NCI-H2196 treated with DMSO at 0.1 percent for 48 hours (cell line): ENCODE data around the gene WDR26.
"Not testable (repeated sequence)": the region's sequence is repeated elsewhere in the genome, so short reads cannot be mapped to it uniquely, and the experiment has no call there.

Source experiments
- DNase-seq: peaks from one replicate; lab custom pipeline; 2025; ENCODE audit not compliant: unreplicated experiment; lab: John Stamatoyannopoulos, UW

WDR26 gene

DNA sequence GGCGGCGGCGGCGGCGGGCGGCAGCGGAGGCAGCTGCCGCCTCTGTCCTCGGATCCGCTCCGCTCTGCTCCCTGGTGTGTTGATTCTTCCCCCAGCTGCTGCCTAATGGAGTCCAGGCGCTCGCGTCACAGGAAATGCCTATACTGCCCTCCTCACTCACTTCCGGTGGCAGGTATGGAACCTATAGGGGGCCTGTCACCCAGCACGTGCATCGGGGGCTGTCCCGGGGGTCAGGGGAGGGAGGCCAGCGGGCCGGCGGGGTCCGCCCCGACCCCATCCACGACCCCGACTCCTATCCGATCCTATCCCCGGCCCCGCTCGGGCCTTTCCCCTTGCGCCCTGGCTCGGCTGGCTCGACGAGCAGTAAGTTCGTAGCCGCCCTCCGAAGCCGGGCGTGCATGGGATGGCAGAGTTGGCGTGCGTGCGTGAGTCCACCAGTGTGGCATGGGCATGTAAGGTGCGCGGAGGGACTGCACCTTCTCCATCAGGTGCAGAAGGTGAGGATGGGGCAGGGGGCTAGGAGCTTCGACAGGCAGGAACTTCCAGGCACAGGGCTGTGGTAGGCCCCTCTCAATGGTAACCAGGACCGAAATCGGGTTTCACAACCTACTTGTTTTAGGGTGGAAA is at the start of gene WDR26:
Gene WDR26, minus strand, starts transcription at position 107 of the 627 bp plus-strand sequence.
- peak; percentile 59 for DNase-seq

DNA sequence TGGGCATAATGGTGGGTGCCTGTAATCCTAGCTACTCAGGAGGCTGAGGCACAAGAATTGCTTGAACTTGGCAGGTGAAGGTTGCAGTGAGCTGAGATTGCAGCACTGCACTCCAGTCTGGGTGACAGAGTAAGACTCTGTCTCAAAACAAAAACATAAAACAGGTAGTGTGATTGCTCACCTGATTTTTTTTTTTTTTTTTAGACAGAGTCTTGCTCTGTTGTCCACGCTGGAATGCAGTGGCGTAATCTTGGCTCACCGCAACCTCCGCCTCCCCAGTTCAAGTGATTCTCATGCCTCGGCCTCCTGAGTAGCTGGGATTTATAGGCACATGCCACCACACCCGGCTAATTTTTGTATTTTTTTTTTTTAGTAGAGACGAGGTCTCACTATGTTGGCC is 48.6 kb upstream of the WDR26 start:
- DNase-seq, result not testable (repeated sequence)

GRCh38 chr1:224482619-224483018 is 48.0 kb upstream of the WDR26 start:
- DNase-seq, result no peak

DNA sequence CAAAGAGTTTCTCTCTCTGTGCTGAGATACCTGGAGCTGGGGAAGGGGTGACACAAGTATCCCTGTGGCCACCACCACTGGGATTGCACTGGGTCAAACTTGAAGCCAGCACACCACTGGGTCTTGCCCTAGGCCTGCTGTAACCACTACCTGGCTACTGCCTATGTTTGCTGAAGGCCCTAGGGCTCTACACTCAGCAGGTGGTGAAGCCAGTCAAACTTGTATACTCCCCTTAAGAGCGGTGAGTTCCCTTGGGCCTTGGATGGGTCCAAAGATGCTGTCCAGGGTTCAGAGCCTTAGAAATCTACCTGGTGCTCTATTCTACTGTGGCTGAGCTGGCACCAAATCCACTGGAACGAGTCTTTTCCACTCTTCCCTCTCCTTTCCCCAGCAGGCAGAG is 47.0 kb upstream of the WDR26 start:
- no peak for DNase-seq

GRCh38 chr1:224480888-224481459 is 46.4 kb upstream of the WDR26 start:
- DNase-seq, result not testable (repeated sequence)

- not testable (repeated sequence) for DNase-seq
Observed at GRCh38 chr1:224480200-224480599, 45.6 kb upstream of the WDR26 start.

GRCh38 chr1:224472806-224473205 is 38.2 kb upstream of the WDR26 start:
- no peak for DNase-seq

GRCh38 chr1:224466154-224466553 is 31.6 kb upstream of the WDR26 start:
- no peak for DNase-seq

GRCh38 chr1:224459966-224460365 is 25.4 kb upstream of the WDR26 start:
- DNase-seq, result no peak

DNA sequence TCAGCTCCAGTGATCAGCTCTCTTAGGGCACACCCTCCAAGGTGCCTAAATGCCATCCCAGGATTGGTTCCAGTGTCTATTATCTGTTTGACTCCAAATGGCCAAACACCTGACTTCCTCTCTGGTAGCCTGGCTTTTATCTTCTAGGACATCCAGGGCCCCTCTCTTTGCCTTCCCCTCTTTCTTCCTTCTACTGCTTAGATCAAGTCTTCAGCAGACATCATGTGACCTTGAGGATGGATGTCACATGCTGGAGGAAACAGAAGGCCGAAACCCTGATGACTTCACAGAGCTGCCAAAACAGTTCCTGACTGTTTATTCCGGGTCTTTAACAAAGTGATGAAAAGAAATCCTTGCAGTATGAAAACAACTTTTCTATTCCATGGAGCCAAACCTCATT is 24.4 kb upstream of the WDR26 start:
- DNase-seq, result no peak

DNA sequence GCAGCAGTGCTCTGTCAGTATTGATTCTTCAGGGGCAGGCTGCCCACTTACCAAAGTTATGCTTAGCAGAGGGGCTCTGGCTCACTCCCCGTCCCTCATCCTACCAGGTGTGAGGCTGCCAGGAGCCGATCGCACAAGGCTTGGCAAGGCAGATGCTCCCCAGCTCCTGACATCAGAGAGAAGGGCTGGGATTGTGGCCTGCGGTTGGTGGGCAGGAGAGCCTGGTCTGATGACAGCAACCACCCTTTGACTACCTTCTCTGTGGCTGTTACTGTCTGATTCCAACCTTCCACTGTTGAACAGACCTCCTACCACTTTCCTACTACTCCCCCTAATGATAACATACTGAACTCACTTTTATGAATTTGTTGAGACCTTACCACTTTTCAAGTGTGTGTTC is 23.7 kb upstream of the WDR26 start:
- DNase-seq, result no peak

DNA sequence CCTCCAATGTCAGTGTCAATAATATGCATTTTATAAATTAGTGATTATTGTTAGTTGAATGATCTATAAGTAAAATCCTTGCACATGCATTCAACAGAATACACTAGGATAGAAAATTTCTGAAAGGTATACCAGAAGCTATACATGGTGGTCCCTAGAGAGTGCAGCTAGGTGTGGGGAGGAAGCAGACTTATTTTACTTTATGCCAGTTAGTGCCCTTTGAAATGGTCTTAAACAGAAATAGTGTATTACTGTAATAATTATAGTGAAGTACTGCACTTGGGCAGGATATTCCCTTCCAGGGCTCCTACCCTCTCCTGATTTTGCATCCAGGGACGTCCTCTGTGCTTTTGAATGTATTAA is 23.2 kb upstream of the WDR26 start:
- no peak for DNase-seq

DNA sequence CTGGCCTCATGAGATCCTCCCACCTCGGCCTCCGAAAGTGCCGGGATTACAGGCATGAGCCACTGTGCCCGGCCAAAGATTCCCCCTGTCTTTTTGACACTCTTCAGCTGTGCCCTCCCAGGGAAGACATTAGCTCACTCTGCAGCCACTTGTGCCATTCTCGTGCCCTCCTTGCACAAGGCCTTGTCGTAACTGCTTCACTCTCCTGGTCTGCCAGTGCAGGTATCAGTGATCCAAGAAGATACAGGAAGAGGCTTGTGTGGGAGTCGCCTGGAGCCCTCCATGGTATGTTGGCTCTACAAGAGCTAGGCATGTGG is 22.0 kb upstream of the WDR26 start:
- no peak for DNase-seq

GRCh38 chr1:224454402-224455055 is 19.9 kb upstream of the WDR26 start:
- no peak for DNase-seq

GRCh38 chr1:224450561-224451350 is 16.2 kb upstream of the WDR26 start:
- no peak for DNase-seq

DNA sequence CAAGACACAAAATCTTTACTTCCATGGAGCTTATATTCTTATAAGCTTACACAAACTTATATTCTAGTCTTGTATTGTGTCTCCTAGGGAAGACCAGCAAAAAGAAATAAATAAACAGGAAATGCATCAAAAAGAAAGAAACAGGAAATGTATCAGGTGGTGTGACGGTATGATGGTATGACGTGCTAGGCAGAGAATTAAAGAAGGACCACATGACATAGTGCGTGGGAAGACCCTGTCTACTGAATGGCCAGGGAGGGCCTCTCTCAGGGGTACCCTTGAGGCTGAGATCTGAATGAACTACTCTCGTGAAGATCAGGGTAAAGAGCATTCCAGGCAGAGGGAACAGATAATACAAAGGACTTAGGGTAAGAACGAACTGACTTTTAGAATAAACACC is 15.6 kb upstream of the WDR26 start:
- no peak for DNase-seq

DNA sequence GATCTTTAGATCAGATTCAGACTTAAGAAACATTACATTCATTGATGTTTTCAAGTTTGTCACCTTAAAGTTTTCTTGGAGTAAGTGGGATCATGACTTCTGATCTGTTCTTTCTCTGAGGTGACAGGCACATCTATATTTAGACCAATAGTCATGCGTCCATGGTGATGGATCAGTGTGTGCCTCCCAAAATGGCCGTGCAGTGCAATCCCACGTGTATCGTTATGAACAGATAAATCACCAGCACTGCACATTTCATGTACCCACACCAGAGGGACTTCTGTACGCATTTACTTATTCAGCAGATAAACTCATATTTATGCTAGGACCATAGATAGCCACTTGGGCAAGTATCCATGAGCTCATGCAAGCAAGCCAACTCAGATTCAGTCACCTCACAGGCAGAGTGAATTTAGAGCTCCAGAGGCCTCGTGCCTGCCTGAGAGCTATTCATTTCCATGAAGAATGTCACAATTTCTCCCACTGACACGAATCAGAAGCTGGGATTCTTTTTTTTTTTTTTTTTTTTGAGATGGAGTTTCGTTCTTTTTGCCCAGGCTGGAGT is 13.9 kb upstream of the WDR26 start:
- no peak for DNase-seq

- no peak for DNase-seq
Observed at GRCh38 chr1:224447971-224448370, 13.4 kb upstream of the WDR26 start.

- no peak for DNase-seq
Observed at GRCh38 chr1:224447251-224447650, 12.7 kb upstream of the WDR26 start.

GRCh38 chr1:224438989-224439388 is 4.4 kb upstream of the WDR26 start:
- DNase-seq, result no peak

DNA sequence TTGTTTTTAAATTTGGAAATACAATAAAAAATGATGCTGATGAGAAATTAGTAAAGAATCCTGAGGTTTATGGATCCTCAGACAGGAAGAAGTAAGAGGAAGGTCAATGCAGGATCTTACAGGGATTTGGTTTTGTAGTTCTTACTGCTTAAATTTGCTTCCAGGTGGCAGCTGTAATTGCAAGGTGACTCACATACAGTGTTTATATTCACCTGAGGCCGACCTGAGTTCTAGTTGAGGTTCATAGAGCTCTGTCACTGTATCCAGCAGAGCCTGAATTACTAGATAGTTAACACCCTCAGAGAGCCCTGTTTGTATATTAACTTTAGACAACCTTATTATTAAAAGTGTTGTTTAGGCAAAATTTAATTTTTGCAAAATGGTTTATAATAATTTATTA is 1.4 kb upstream of the WDR26 start:
- DNase-seq, result no peak

DNA sequence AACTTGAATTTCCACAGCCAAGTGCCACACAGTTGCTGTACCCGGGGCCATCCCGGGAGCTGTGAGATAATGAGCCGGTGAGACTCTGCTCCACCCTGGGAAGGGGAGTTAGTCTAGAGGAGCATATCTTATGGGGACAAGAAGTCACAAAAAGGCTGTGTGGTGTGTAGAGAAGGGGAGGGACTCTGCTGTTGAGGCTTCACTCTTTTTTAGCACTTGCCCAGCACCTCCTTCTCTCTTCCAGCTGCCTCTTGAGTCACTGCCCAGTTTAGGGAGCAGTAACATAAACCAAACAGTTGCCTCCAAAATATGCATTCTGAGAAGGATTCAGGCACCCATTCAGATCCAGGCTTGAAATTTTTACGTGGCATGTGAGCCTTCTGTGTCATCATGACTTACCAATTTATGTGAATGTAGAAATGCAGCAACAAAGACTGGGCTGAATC is 744 bp upstream of the WDR26 start:
- DNase-seq, result no peak
